Tibial artery (tissue), 4 donors: ENCODE data around the gene KRT38.

Experiments used
- DNase-seq, 2 donors: peaks; one replicate each; pipeline ENCODE4 v3.0.0-alpha.2; 2019
- H3K27ac ChIP-seq, 2 donors: fragments of 200-600 bp; sonication (generic) in 1 of 2; 1 replicate in 1 of 2; 2 replicates in 1 of 2; pipeline ENCODE4 v1.5.1; 2018 to 2019; ENCODE audit warnings: mild to moderate bottlenecking in 1 of 2
- H3K27me3 ChIP-seq, 2 donors: fragments of 200-600 bp; sonication (generic) in 1 of 2; one replicate each; pipeline versions ENCODE4 v1.5.1 to v1.6.0; 2016 to 2019
- H3K36me3 ChIP-seq, 3 donors: fragments of 200-600 bp; sonication (generic) in 2 of 3; one replicate each; pipeline ENCODE4 v1.5.1; 2016 to 2019; ENCODE audit warnings: mild to moderate bottlenecking in 2 of 3
- H3K4me1 ChIP-seq, 4 donors: fragments of 200-600 bp; sonication (generic) in 2 of 4; 1 replicate in 3 of 4; 2 replicates in 1 of 4; pipeline ENCODE4 v1.5.1; 2016 to 2019
- H3K4me3 ChIP-seq, 2 donors: fragments of 200-600 bp; sonication (generic) in 1 of 2; 1 replicate in 1 of 2; 2 replicates in 1 of 2; pipeline ENCODE4 v1.5.1; 2018 to 2019; ENCODE audit warnings: mild to moderate bottlenecking in 2 of 2
- H3K9me3 ChIP-seq, 3 donors: fragments of 200-600 bp; sonication (generic) in 1 of 3; one replicate each; pipeline ENCODE4 v1.5.1; 2016 to 2019
- CTCF ChIP-seq, 2 experiments: fragments of 200-600 bp in 1 of 2; fragments of 450-650 bp in 1 of 2; IDR thresholded peaks; one replicate each; pipeline ENCODE4 v1.5.1; 2017 to 2019; ENCODE audit warnings: antibody characterized with exemption in 2 of 2, mild to moderate bottlenecking in 1 of 2, moderate library complexity in 1 of 2
- intact Hi-C: fragments of 100-400 bp; cut with DNase I; formaldehyde crosslinking; loops from one replicate; pipeline ENCODE4 v1.15.0; 2023; ENCODE audit warnings: low total_unique reads

The KRT38 gene

GRCh38 chr17:41413353-41413957 is 27.3 kb downstream of the KRT38 start:
- DNase-seq: no peak

DNA sequence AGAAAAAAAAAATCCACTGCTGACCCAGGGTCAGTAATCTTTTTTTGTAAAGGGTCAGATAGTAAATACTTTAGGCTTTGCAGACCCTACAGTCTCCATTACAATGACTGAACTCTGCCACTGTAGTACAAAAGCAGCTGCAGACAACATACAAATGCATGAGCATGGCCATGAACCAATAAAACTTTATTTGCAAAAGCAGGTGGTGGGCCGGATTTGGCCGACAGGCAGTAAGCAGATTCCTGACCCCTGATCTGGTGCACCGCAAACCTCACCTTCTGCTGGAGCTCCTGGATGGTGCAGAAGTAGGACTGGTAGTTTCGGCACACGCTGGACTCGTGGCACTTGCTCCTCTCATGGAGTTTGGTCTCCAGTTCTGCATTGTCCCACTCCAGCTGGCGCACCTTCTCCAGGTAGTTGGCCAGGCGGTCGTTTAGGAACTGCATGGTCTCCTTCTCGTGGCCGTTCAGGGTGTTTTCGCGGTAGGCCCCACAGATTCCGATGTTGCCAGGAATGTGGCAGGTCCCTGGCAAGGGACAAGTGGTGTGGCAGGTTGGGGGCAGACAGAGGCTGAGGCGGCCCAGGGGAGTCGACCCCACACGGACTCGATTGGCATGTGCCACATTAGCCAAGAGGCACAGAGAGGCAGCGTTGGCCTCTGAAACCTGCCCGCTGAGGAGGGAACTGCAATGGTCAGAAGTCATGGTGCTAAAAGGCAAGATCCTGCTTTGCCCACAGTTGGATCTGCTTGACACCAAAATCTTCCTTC is 29.5 kb downstream of the KRT38 start:
- no peak for TF ChIP-seq CTCF (IDR thresholded peaks at IDR 0.05)

More at GRCh38 chr17:41413353-41413957, 27.3 kb downstream of the KRT38 start:
- H3K27ac ChIP-seq: no peak overlapping the region
- H3K4me1 ChIP-seq: peaks cover 0 to 24% (median 10%) of the 10 kb centered on the region in 4 donors
- no peak for TF ChIP-seq CTCF (IDR thresholded peaks at IDR 0.05)
- H3K4me3 ChIP-seq: no peak overlapping the region
- H3K36me3 ChIP-seq: no peaks in the 10 kb centered on the region
- no peaks in the 10 kb centered on the region for H3K9me3 ChIP-seq
- H3K27me3 ChIP-seq: no peaks in the 10 kb centered on the region
- intact Hi-C loops: no loop called here

GRCh38 chr17:41407226-41407625 is 33.6 kb downstream of the KRT38 start:
- H3K36me3 ChIP-seq: no peaks in the 10 kb centered on the region
- no peak overlapping the region for H3K4me3 ChIP-seq
- intact Hi-C loops: no loop called here
- no peaks in the 10 kb centered on the region for H3K4me1 ChIP-seq
- no peaks in the 10 kb centered on the region for H3K27me3 ChIP-seq
- no peak for DNase-seq
- H3K27ac ChIP-seq: no peak overlapping the region
- TF ChIP-seq CTCF (IDR thresholded peaks at IDR 0.05): no peak
- no peaks in the 10 kb centered on the region for H3K9me3 ChIP-seq

More for the DNA sequence above, 29.5 kb downstream of the KRT38 start:
- no peak for DNase-seq
- H3K27ac ChIP-seq: no peak overlapping the region
- no peaks in the 10 kb centered on the region for H3K36me3 ChIP-seq
- H3K4me3 ChIP-seq: no peak overlapping the region
- H3K9me3 ChIP-seq: no peaks in the 10 kb centered on the region
- intact Hi-C loops: no loop called here
- H3K4me1 ChIP-seq: peaks cover 0 to 9% (median 4%) of the 10 kb centered on the region in 4 donors
- no peaks in the 10 kb centered on the region for H3K27me3 ChIP-seq

DNA sequence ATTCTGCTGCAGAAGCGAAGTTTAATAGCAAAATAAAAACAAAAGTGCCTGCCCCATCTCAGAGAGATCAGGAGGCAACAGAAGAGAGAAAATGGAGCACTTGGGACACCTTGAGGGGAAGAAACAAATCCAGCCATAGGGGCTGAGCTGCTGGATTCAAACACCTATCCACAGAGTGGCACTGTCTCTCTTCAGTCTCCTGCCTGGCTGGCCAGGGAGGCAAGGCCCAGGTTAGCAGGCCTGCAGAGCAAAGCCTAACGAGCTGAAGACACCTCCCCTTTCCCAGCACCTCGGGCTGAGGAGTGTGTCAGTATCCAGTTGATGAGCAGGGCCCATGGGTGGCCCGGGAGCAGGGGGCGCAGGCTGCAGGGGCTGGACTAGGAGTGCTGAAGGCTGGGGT is 34.6 kb downstream of the KRT38 start:
- no peak overlapping the region for H3K27ac ChIP-seq
- no peak for DNase-seq
- intact Hi-C loops: no loop called here
- no peaks in the 10 kb centered on the region for H3K36me3 ChIP-seq
- H3K4me3 ChIP-seq: no peak overlapping the region
- no peaks in the 10 kb centered on the region for H3K4me1 ChIP-seq
- no peaks in the 10 kb centered on the region for H3K27me3 ChIP-seq
- H3K9me3 ChIP-seq: no peaks in the 10 kb centered on the region
- TF ChIP-seq CTCF (IDR thresholded peaks at IDR 0.05): no peak

DNA sequence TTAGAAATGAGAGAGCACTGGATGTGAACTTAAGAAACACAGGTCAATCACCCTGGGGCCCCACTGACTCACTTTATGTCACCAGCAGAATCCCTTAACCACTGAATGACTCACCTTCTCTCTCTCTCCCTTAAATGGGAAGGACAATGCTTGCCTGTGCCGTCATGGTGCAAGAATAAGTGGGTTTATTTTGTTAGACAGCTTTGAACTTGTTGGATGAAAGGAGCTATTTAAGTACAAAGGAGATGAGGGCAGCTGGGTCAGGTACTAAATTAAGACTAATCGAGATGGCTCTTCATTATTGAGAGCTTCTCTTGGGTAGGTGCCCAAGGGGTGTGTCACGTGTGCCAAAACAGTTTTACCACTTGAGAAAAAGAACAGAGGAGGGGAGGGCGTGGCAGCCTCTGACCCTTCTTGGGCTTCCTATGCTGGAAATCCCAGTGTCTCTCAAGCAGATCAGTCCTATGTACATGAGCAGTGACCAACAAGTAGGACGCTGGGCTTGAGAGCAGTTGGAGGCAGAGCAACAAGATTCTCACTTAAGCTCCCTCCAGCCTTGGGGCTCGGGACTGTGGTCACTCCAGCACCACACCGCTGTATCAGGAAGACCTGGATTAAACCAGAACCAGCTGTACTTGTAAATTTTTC is 36.6 kb downstream of the KRT38 start:
- Histone ChIP-seq H3K9me3 (no peaks in the 10 kb centered on the region), H3K4me1 (no peaks in the 10 kb centered on the region), H3K36me3 (no peaks in the 10 kb centered on the region), H3K4me3 (no peak overlapping the region), H3K27ac (no peak overlapping the region), H3K27me3 (no peaks in the 10 kb centered on the region)
- TF ChIP-seq CTCF (IDR thresholded peaks at IDR 0.05): no peak
- no peak for DNase-seq
- intact Hi-C loops: no loop called here
